HepG2 (cell line): Measurements from ENCODE around the gene HSPA1A. TPM values are rescaled to one million over a fixed set of nuclear protein-coding genes. Genes with fewer than 3 reads are reported as not detected.

ENCODE experiments used
- ATAC-seq: fragments of 200-7000 bp; cut with Tn5 transposase; 3 replicates; pipeline ENCODE4 v1.9.1; 2020; ENCODE audit warnings: mild to moderate bottlenecking, moderate library complexity
- BruUV-seq: library from RNA; stranded (reverse); fragments of 400-500 nt; replicated peaks from 2 replicates; lab custom pipeline; 2021; lab: Mats Ljungman, UMichigan
- CTCF ChIA-PET: fragments of 300-600 bp; formaldehyde crosslinking; extraction: SDS; loops from one replicate; lab custom pipeline; 2021; ENCODE audit warnings: low total read pairs, inconsistent platforms, low intra/inter-chr PET ratio; lab: Yijun Ruan, JAX
- POLR2A ChIA-PET: fragments of 350-600 bp; sonication (Branson Sonifier 250); formaldehyde crosslinking; loops from one replicate; lab custom pipeline; 2020; ENCODE audit warnings: antibody characterized with exemption, inconsistent platforms; lab: Yijun Ruan, JAX
- DNase-seq: peaks from one replicate; pipeline ENCODE4 v3.0.0-alpha.2; 2015; ENCODE audit warnings: low spot score
- FAIRE-seq: peaks from 3 replicates; lab custom pipeline; 2011; peaks lifted over from hg19 to GRCh38; lab: Jason Lieb, UNC
- H2AFZ ChIP-seq: one replicate; pipeline ENCODE4 v1.6.1; 2011; ENCODE audit warnings: low read length, inconsistent platforms
- H3K27ac ChIP-seq: fragments of 300-600 bp; 3 replicates; pipeline ENCODE4 v1.8.0; 2011; ENCODE audit warnings: mixed run types, mild to moderate bottlenecking, mixed read lengths, low read length, inconsistent platforms; ENCODE audit not compliant: insufficient read depth; ENCODE audit errors: extremely low read length
- H3K27me3 ChIP-seq, 2 experiments: fragments of 200-600 bp in 1 of 2; 2 replicates in 1 of 2; 3 replicates in 1 of 2; pipeline versions ENCODE4 v1.6.0 to v1.8.0; 2011; ENCODE audit warnings: low read length in 2 of 2, mild to moderate bottlenecking in 2 of 2, moderate library complexity in 2 of 2, inconsistent platforms in 1 of 2; ENCODE audit not compliant: insufficient read depth in 2 of 2, control insufficient read depth in 1 of 2
- H3K36me3 ChIP-seq, 2 experiments: fragments of 200-600 bp in 1 of 2; replicated peaks in 1 of 2; 2 replicates in 1 of 2; 3 replicates in 1 of 2; pipeline versions ENCODE4 v1.5.1 to v1.8.0; 2011; ENCODE audit warnings: low read length in 2 of 2, inconsistent platforms in 1 of 2; ENCODE audit not compliant: insufficient read depth in 2 of 2, control insufficient read depth in 1 of 2
- H3K4me1 ChIP-seq: 2 replicates; pipeline ENCODE4 v1.5.1; 2012; ENCODE audit warnings: low read length, inconsistent platforms; ENCODE audit not compliant: insufficient read depth
- H3K4me2 ChIP-seq: 2 replicates; pipeline ENCODE4 v1.6.0; 2011; ENCODE audit warnings: low read depth, low read length, inconsistent platforms
- H3K4me3 ChIP-seq, 3 experiments: fragments of 200-600 bp in 1 of 3; sonication (generic), shearing (Covaris generic) in 1 of 3; replicated peaks in 1 of 3; 2 replicates each; pipeline ENCODE4 v1.5.1; 2011 to 2016; ENCODE audit warnings: low read length in 3 of 3, inconsistent platforms in 2 of 3, low read depth in 2 of 3, mild to moderate bottlenecking in 2 of 3, control low read depth in 1 of 3, mixed read lengths in 1 of 3; ENCODE audit not compliant: insufficient read depth in 1 of 3
- H3K79me2 ChIP-seq: one replicate; pipeline ENCODE4 v1.6.1; 2011; ENCODE audit warnings: low read length, inconsistent platforms; ENCODE audit not compliant: insufficient read depth
- H3K9ac ChIP-seq: 2 replicates; pipeline ENCODE4 v1.6.0; 2011; ENCODE audit warnings: mild to moderate bottlenecking, low read depth, low read length, inconsistent platforms; ENCODE audit not compliant: insufficient read depth
- H3K9me3 ChIP-seq: 2 replicates; pipeline ENCODE4 v1.5.1; 2012; ENCODE audit warnings: mild to moderate bottlenecking, low read length
- H4K20me1 ChIP-seq: 2 replicates; pipeline ENCODE4 v1.6.0; 2011; ENCODE audit warnings: inconsistent platforms, mild to moderate bottlenecking, low read length, moderate library complexity; ENCODE audit not compliant: insufficient read depth
- ATAD3A ChIP-seq: sonication (generic); formaldehyde crosslinking; IDR thresholded peaks from 2 replicates; pipeline ENCODE4 v1.4.0; 2020; ENCODE audit warnings: missing genetic modification reagents
- ATF6 ChIP-seq: sonication (generic); formaldehyde crosslinking; conservative IDR thresholded peaks from 2 replicates; pipeline ENCODE4 v1.4.0; 2020; ENCODE audit warnings: missing genetic modification reagents
- DNMT3B ChIP-seq: conservative IDR thresholded peaks from 2 replicates; pipeline ENCODE4 v1.6.1; 2016; ENCODE audit warnings: missing biosample characterization, control low read depth
- MXD3 ChIP-seq: IDR thresholded peaks from 2 replicates; pipeline ENCODE4 v1.6.1; 2016; ENCODE audit warnings: mild to moderate bottlenecking, missing biosample characterization, missing genetic modification reagents
- NRL ChIP-seq: sonication (generic); formaldehyde crosslinking; IDR thresholded peaks from 2 replicates; pipeline ENCODE4 v1.5.0; 2020; ENCODE audit warnings: missing genetic modification reagents, mild to moderate bottlenecking, moderate library complexity, borderline replicate concordance
- PHF8 ChIP-seq: sonication (generic); formaldehyde crosslinking; IDR thresholded peaks from 2 replicates; pipeline ENCODE4 v1.5.0; 2020; ENCODE audit warnings: missing genetic modification reagents
- POGK ChIP-seq: sonication (generic); formaldehyde crosslinking; conservative IDR thresholded peaks from 2 replicates; pipeline ENCODE4 v1.8.0; 2022; ENCODE audit warnings: mild to moderate bottlenecking, moderate library complexity, missing genetic modification reagents
- SKI ChIP-seq: fragments of 450-650 bp; IDR thresholded peaks from one replicate; pipeline ENCODE4 v1.6.1; 2018; ENCODE audit warnings: mild to moderate bottlenecking; ENCODE audit not compliant: partially characterized antibody
- SRF ChIP-seq: IDR thresholded peaks from 2 replicates; pipeline ENCODE4 v1.6.1; 2011; ENCODE audit warnings: mild to moderate bottlenecking, low read depth, low read length, moderate library complexity
- TBX2 ChIP-seq: sonication (generic); formaldehyde crosslinking; IDR thresholded peaks from 2 replicates; pipeline ENCODE4 v1.5.0; 2020; ENCODE audit warnings: missing genetic modification reagents, mild to moderate bottlenecking, borderline replicate concordance
- THAP11 ChIP-seq: IDR thresholded peaks from 2 replicates; pipeline ENCODE4 v1.6.1; 2016; ENCODE audit warnings: missing biosample characterization, missing genetic modification reagents
- TRIM24 ChIP-seq: sonication (generic); formaldehyde crosslinking; IDR thresholded peaks from 2 replicates; pipeline ENCODE4 v1.8.0; 2022; ENCODE audit warnings: mild to moderate bottlenecking, missing genetic modification reagents
- YEATS4 ChIP-seq: sonication (generic); formaldehyde crosslinking; IDR thresholded peaks from 2 replicates; pipeline ENCODE4 v1.4.0; 2020; ENCODE audit warnings: missing genetic modification reagents, borderline replicate concordance
- ZBTB37 ChIP-seq: sonication (generic); formaldehyde crosslinking; IDR thresholded peaks from 2 replicates; pipeline ENCODE4 v1.4.0; 2020; ENCODE audit warnings: mild to moderate bottlenecking, missing genetic modification reagents
- ZFP1 ChIP-seq: IDR thresholded peaks from 2 replicates; pipeline ENCODE4 v1.6.1; 2016
- ZNF205 ChIP-seq: IDR thresholded peaks from 2 replicates; pipeline ENCODE4 v1.6.1; 2018; ENCODE audit warnings: missing biosample characterization, missing genetic modification reagents
- ZNF430 ChIP-seq: sonication (generic); formaldehyde crosslinking; IDR thresholded peaks from 2 replicates; pipeline ENCODE4 v1.9.0; 2021; ENCODE audit warnings: mild to moderate bottlenecking, missing genetic modification reagents
- ZNF543 ChIP-seq: sonication (generic); formaldehyde crosslinking; IDR thresholded peaks from 2 replicates; pipeline ENCODE4 v1.4.0; 2020; ENCODE audit warnings: mild to moderate bottlenecking, missing genetic modification reagents
- ZNF891 ChIP-seq: sonication (generic); formaldehyde crosslinking; IDR thresholded peaks from 2 replicates; pipeline ENCODE4 v1.5.0; 2020; ENCODE audit warnings: mild to moderate bottlenecking, missing genetic modification reagents
- WGBS: methylation state at CpG from one replicate; pipeline ENCODE4 v1.1.6; 2017; ENCODE audit warnings: low lambda C conversion rate; 5-methylcytosine and 5-hydroxymethylcytosine counted together
- in situ Hi-C: cut with HindIII; loops from 2 replicates; pipeline ENCODE4 v1.10.0; 2017; ENCODE audit warnings: low pct_unique_long_range_greater_than_20kb; ENCODE audit not compliant: extremely low pct_ligation_motif_present
- intact Hi-C: fragments of 100-400 bp; cut with micrococcal nuclease; formaldehyde crosslinking; loops from one replicate; pipeline ENCODE4 v1.10.0; 2022; ENCODE audit not compliant: unreplicated experiment
- polyA plus RNA-seq, 8 experiments: library from polyadenylated mRNA; depleted of rRNA in 3 of 8; stranded (reverse) in 7 of 8; unstranded in 1 of 8; fragments of >200 nt; fragmentation: Illumina TruSeq in 4 of 8; extraction: Trizol in 4 of 8; gene quantifications; 2 replicates each; pipeline versions ENCODE4 v1.2.1 to v1.2.3, GENCODE V29; 2011 to 2016; ENCODE audit warnings: low read depth in 4 of 8, missing spikeins in 1 of 8, mixed read lengths in 1 of 8; ENCODE audit not compliant: insufficient read depth in 1 of 8
- total RNA-seq, 5 experiments: library from RNA; depleted of rRNA; stranded (reverse); fragments of >200 nt; fragmentation: Illumina TruSeq; extraction: Trizol; gene quantifications; 2 replicates each; pipeline ENCODE4 v1.2.3, GENCODE V29; 2016; ENCODE audit warnings: low read depth in 1 of 5

Gene HSPA1A
- total and polyA plus RNA-seq, 2 of the 13 experiments (the other 11 are each of a cell fraction or from before 2014, with no cell fraction given): 44.5 to 85.0 TPM

- DNase-seq (no peak), ATAC-seq (peak; percentile 13), FAIRE-seq (no peak)
- H3K4me2 ChIP-seq: peak overlapping the region; percentile 76
- H3K4me1 ChIP-seq: peaks cover 62% of the 10 kb centered on the region
- POLR2A ChIA-PET: interaction anchor here (0.6 to 6.9 kb wide), 15 partner anchors 14 to 1207 kb away, joined by 3 to 66 read pairs (median 5); partner anchors contain the start of genes APOM, BAG6, CLIC1 and GPANK1
- H4K20me1 ChIP-seq: no peaks in the 10 kb centered on the region
- intact Hi-C loops: loop anchor here (2.0 kb wide), 1 partner anchor 141 kb away; the partner anchor contains the start of gene LY6G5C
- H3K9ac ChIP-seq: peak overlapping the region; percentile 72
- WGBS: 16% methylated on average over 39 of the region's 39 CpGs
- no peaks in the 10 kb centered on the region for H3K27me3 ChIP-seq
- H3K4me3 ChIP-seq: peak overlapping the region; percentile 67 to 91 (median 87)
- H3K79me2 ChIP-seq: peaks cover 27% of the 10 kb centered on the region
- no peaks in the 10 kb centered on the region for H3K9me3 ChIP-seq
- peak overlapping the region; percentile 86 for H3K27ac ChIP-seq
- H2AFZ ChIP-seq: peak overlapping the region; percentile 81
- H3K36me3 ChIP-seq: no peaks in the 10 kb centered on the region
- BruUV-seq: TSS peak; percentile 84
- CTCF ChIA-PET: no interaction called here
- in situ Hi-C loops: no loop called here
- TF ChIP-seq ZNF543 (peak; percentile 3; the same call in 1 of the 2 replicates), ZNF205 (CRISPR knock-in tag) (no peak), ZNF430 (CRISPR knock-in tag) (0 out of 2 replicates have a peak, but pooled peaks have one; percentile 6), YEATS4 (CRISPR knock-in tag) (0 out of 2 replicates have a peak, but pooled peaks have one; percentile 13), ZNF891 (CRISPR knock-in tag) (peak; percentile 52; the same call in 1 of the 2 replicates), MXD3 (CRISPR knock-in tag) (peak; percentile 53; the same call in 1 of the 2 replicates), TRIM24 (no peak), PHF8 (CRISPR knock-in tag) (peak; percentile 27; the same call in 1 of the 2 replicates), DNMT3B (CRISPR knock-in tag) (peak; percentile 67; the same call in 1 of the 2 replicates), ZBTB37 (0 out of 2 replicates have a peak, but pooled peaks have one; percentile 10), ATAD3A (CRISPR knock-in tag) (no peak), SRF (no peak), THAP11 (CRISPR knock-in tag) (0 out of 2 replicates have a peak, but pooled peaks have one; percentile 20), ZFP1 (CRISPR knock-in tag) (0 out of 2 replicates have a peak, but pooled peaks have one; percentile 13), SKI (peak; percentile 9), POGK (CRISPR knock-in tag) (peak; percentile 59; the same call in 1 of the 2 replicates), ATF6 (no peak), NRL (peak; percentile 74; the same call in 1 of the 2 replicates), TBX2 (CRISPR knock-in tag) (peak; percentile 40; the same call in 1 of the 2 replicates)
Measured at GRCh38 chr6:31821301-31822035, 6.1 kb downstream of the HSPA1A start.
